ENCODE data around the gene FBXO27.
"Not testable (repeated sequence)": the region's sequence is repeated elsewhere in the genome, so short reads cannot be mapped to it uniquely, and the experiment has no call there.

The FBXO27 gene

DNA sequence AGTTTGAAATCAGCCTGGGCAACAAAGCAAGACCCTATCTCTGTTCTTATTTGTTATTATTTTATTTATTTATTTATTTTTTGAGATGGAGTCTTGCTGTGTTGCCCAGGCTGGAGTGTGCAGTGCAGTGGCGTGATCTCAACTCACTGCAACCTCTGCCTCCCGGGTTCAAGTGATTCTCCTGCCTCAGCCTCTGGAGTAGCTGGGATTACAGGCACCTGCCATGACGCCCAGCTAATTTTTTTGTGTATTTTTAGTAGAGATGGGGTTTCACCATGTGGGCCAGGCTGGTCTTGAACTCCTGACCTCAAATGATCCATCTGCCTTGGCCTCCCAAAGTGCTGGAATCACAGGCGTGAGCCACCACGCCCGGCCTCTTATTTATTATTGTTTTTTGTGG lies 44.6 kb downstream of the FBXO27 start:
- DNase-seq (ENCODE audit: low read depth), result not testable (repeated sequence)

DNA sequence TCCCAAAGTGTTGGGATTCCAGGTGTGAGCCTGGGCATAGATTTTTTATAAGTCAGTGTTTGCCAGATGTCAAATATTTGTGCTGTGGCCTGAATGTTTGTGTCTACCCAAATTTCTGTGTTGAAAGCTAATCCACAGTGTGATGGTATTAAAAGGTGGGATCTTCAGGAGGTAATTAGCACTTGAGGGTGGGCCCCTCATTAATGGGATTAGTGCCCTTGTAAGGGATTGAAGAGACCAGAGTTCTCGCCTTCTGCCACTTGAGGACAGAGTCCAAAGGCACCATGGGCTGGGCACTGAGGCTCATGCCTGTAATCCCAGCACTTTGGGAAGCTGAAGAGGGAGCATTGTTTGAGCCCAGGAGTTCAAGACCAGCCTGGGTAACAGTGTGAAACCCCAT lies 47.1 kb downstream of the FBXO27 start:
- DNase-seq (ENCODE audit: low read depth), result no peak

DNA sequence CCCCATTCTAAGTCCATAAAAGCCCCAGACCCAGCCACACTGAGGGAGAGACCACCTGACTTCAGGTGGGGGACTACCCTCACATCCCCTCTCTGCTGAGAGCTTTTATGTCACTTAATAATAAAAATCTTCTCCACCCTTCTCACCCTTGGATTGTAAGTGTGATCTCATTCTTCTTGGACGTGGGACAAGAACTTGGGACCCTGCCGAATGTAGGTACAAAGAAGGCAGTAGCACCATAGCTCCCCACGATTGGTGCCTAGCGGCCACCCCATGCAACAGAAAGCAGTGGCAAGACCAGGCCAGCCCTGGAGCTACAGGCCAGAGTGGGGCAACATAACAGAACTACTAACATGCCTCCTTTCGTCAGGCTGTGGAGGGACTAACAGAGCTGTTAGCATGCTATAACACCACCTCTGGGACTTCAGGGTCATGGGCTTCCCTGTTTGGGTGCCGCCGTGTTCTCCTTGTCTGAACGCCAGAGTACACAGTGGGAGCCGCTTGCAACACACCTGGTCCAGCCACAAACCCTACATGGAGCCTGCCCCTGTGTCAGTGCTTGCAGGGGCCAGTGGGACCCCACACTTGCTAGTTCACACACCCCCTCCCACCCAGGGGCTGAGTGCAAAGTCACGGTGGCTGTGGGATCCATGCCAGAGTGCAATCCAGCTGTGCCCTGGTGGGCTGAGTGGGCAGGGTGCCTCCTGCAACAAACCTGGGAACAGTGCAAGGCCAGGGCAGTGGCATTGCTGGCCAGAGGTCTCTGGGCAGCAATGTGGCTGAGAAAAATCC lies 51.6 kb downstream of the FBXO27 start:
- DNase-seq (ENCODE audit: low read depth), result no peak

DNA sequence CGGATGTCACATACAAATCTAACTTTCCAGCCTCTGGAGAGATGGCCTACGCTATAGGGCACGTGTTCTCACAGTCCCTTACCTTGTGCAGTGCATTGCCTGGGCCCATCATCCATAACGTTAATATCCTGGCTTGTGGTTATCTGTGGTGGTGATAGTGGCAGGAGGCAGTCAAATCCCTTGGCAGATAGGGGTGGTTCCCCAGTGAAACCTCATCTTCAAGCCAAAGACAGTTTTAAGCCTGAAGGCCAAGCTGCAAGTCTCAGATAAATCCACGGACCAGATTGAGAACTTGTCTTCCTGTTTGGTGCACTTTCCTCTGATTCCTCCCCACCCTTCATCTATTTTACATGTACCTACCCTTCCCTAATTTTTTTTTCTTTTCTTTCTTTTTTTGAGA lies 52.5 kb downstream of the FBXO27 start:
- DNase-seq (ENCODE audit: low read depth), result no peak

DNA sequence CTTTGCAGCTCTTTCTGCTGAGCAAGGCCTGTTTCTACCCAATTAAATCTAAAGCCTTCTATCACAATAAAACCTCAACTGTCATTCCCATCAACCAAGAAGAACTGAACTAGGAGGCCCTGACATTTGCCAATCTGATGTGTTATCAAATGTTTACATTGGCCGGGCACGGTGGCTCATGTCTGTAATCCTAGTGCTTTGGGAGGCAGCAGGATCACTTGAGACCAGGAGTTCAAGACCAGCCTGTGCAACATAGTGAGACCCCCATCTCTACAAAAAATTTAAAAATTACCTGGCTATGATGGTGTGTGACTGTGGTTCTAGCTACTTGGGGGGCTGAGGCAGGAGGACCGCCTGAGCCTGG lies 54.0 kb downstream of the FBXO27 start:
- DNase-seq (ENCODE audit: low read depth), result no peak

DNA sequence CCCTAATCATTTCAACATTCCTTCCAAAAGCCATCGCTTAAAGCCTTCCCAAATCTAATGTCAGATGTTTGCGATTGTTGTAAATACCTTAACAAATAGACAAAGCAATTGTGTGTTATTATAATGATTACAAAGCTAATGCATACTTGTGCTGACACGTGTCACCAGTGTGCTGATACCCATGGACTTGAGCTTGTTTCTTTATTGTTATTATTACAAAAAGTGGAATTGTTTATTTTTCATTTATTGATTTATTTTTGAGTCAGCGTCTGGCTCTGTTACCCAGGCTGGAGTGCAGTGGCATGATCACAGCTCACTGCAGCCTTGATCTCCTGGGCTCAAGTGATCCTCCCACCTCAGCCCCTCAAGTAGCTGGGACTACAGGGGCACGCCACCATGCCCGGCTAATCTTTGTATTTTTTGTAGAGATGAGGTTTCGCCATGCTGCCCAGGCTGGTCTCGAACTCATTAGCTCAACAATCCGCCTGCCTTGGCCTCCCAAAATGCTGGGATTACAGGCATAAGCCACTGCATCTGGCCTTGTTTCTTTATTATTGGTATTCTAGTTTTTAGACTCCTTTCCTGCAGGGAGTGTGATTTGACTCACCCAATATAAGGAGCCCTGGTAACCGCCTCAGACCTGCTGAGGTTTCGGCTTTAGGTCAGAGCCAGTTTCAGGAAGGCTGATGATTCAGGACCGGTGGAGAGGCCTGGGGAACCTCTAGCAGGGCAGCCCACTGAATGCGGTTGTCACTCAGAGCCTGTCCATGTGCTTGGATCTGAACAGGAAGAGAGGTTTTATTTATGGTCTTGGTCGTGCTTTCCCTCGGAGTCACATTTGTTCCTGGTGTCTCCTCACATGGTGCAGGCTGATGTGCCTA lies 54.7 kb downstream of the FBXO27 start:
- DNase-seq (ENCODE audit: low read depth), result peak; percentile 5

DNA sequence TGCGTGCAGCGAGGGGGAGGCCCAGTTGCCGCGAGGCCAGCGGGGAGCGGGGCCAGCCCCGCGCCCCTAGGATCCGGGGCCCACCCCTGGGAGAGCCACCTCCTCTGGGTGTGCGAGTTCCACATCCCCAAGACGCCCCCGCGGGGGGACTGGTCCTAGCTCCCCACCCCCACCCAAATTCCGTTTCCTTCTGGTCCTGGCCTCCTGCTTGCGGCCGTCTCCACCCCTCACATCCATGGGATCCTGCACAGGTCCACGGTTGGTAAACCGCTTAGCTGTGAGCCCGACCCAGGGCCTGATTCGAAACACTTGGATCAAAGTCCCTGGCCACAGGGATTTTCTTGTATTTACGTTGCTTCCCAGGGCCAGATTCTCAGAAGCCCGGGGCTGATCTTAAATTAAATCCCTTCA lies 56.5 kb downstream of the FBXO27 start:
- no peak for DNase-seq (ENCODE audit: low read depth)

DNA sequence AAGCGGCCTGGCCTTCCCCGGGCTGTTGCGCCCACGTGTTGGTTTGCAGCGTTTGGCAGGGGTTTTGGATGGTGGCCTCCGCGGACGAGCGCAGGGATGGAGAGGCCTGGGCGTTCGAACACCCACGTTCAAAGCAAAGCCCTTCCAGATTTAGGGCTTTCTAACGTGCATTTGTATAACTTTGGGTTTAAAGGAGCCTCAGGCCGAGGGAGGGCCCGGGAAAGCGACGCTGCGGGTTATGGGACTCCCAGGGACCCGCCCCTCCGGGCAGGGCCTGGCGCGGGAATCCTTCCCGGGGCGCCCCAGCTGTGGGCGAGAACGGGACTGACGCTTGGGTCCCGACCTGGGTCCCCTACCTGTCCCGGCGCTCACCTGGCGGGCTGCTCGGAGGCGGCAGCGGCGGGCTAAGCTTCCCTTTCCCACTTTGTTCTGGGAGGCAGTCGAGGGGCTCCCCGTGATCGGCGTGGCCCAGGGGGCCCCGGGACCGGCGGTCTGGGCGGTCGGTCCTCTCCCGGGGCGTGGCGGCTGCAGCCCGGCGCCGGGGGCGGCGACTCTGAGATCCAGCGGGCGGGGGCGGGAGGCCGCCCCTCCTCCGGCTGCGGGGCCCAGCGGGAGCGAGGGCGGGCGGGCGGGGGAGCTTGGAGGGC lies 57.0 kb downstream of the FBXO27 start, which contains the start of gene FBXO17:
Gene FBXO17, minus strand, starts transcription at position 529 of the 647 bp plus-strand sequence. CDS start 25,423 bp downstream, outside the sequence.
- no peak for DNase-seq (ENCODE audit: low read depth)

DNA sequence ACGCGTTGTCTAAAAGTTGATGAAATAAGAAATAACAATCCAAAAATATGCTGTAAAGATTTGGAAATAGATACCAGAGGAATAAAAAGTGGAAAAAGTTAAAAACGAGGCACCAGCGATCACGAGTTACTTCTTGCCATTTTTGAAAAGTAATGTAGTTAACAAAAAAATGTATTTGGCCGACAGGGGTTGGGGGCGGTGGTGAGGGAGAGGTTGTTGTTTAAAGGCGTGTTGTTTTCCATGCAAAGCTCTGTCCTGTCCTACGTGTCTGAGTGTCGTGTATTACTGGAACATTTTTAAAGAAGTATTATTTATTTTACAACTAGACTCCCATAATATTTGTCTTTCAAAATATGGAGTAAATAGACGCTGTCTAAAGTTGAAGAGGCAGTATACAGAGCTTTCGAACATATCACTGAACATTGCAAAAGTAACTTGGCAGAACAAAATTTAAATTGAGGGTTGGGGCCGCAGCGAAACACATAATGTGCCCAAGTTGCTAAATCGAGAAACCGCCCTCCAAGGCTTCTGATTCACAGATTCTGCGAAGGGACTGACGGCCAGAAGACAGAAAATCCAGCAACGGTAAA lies 57.6 kb downstream of the FBXO27 start:
- DNase-seq (ENCODE audit: low read depth), result no peak
